ENCODE results near the gene ESPN.
"Not testable (repeated sequence)": the region's sequence is repeated elsewhere in the genome, so short reads cannot be mapped to it uniquely, and the experiment has no call there.

The ESPN gene

GRCh38 chr1:6447818-6448748 lies 23.5 kb downstream of the ESPN start:
- DNase-seq (ENCODE audit: low read depth): no peak

DNA sequence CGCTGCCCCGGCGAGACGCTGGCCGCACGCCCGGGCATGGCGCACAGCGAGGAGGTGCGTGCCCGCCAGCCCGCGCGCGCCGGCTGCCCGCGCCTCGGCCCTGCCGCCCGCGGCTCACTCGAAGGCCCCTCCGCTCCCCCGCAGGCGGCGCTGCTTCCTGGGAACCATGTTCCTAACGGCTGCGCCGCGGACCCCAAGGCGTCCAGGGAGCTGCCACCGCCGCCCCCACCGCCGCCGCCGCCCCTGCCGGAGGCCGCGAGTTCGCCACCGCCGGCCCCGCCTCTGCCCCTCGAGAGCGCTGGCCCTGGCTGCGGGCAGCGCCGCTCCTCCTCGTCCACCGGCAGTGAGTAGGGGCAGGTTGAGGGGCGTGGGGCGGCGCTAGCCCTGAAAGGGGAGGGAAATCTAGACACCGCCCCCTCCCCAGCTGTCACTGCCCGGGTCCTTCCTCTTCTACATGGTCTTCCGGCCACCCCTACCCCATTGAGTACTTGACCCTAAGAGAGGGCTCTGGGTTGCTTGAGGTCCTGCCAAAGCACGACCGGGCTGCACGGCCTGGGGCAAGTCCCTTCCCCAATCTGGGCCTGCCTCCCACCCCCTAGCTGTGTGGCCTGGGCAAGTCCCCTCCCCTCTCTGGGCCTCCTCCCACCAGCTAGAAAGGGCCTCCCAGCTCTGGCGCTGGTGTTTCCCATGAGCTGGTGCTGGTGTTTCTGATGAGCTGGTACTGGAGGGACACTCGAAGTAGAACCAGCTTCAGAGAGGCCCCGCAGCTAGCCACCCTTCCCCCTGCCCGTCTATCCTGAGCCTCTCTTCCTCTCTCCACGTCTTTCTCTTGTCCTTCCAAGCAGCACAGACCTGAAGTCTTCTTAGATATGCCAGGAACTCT lies 24.4 kb downstream of the ESPN start:
- DNase-seq (ENCODE audit: low read depth): no peak

DNA sequence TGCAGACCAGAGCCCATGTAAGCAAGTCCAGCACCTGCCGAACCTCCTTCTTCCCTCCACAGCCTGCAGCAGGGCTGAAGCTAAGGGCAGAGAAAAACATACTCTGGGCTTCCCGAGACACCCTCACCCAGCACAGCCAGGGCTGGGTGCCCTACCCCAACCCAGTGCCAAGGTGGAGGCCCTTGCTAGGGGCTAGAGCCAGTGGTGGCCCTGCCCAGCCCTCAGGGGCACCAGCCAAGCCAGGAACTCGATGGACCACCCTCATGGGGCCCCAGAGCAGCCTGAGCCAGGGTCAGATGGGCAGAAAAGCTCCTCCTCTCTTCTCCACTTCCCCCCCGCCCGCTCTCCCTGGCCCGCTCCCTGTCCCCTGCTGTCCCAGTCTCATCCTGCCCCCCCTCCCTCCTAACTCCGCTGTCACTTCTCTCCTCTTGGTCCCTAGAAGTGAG lies 25.5 kb downstream of the ESPN start:
- DNase-seq (ENCODE audit: low read depth): no peak

DNA sequence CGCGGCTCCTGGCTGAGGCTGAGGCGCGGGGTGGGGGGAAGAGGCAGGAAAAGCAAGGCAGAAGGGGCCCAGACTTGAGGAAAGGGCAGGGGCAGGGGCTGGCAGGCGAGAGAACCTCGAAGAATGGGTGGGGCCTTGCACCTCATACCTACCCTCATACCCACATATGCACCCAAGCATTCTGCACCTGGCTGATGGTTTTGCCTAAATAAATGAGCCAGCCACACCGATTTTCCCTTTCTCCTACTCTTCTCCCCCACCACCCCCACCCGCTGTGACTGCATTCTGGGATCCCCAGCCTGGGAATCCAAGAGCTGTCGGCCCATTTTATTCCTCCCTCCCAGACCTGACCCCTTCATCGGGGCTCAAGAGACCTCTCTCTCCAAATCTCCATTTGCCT lies 25.9 kb downstream of the ESPN start:
- not testable (repeated sequence) for DNase-seq (ENCODE audit: low read depth)

DNA sequence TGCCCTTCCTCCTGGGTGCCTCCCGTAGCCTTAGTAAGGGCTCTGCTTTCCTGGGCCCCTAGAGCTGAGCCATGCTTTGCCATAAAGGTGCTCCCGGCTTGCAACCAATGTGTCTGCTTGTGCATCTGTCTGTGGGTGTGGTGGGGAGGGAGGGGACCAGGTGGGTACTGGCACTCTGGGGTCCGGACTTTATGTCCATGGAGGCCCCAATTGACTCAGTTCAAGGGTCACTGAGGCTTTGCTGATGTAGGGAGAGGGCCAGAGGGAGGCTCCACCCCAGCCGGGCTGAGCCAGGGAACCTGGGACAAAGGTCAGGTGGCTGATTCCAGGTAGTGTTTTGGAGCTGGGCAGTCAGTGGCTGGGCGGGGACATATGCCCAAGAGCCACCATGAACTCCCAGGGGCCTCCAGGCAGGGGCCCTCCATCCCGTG lies 26.4 kb downstream of the ESPN start:
- no peak for DNase-seq (ENCODE audit: low read depth)

DNA sequence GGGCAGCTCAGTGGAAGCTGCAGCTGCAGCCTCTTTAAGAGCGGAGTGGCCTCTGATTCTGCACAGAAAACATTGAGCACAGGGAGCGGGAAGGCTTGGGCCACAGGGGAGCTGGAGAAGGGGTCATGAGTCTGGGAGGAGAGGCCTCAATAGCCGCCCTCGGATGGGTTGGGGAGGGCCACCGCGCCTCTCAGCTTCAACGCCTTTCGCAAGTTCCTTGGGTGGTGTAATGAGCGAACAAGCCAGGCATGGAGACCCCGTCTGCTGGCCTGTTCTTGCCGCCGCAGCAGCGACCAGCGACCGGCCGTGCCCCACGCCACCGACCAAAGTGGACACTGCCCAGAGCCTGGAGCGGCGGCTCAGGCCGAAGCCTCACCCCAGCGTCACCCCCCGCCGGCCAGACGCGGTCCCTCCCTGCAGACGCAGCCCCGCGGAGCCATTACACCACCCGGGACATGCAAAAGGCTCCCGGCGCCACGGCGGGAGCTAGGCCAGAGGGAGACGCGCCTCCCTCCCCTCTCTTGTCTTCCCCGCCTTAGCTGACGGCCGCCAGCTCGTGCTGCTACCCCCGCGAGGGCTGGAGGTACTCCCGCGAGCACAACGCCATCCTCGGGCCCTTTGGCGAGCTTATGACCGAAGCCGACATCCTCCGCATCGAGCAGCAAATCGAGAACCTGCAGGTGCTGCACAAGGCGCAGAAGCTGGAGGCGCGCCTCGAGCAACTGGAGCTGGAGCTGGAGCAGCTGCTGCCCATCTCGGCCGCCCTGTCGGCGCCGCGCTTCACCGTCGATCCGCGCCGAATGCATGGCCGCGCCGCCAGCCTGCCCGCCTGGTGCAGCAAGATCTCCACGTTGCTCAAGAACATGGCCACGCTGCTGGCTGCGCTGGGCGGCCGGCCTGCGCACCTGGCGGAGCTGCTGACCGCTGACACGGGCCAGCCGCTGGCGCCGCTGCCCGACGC lies 29.6 kb downstream of the ESPN start:
- DNase-seq (ENCODE audit: low read depth): not testable (repeated sequence)

- DNase-seq (ENCODE audit: low read depth): no peak
These were observed 30.5 kb downstream of the ESPN start for GRCh38 chr1:6454856-6455751.

DNA sequence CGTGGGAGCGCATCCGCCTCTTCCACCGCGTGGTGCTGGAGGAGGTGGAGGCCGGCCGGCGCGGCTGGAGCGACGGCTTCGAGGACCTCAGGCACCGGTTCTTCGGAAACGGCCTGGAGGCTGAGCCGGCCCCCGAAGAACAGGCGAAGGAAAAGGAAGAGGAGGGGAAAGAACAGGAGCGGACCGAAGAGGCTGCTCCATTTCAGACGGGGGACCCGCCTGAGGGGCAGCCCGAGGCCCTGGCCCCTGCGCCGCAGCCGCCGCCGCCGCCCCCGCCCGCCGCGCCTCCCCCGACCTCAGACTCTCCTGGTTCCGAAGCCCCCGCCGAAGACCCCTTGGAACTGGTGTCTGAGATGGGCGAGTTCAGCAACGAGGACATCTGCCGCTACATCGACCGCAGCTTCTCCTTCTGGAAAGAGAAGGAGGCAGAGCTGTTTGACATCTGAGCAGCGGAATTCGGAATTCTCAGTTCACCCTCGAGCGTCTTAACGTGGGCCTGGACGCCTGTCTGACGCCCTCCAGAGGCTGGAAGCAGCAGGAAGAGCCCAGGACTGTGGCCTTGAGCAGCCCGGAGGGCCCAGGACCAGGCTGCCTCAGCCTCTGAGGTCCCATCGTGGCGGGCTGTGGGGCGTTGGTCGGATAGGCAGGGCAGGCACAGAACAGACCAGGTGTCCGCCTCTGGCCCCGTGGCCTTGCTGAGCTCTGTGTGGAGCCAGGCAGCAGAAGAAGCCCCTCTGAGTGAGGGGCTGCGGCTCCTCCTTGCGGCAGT lies 31.4 kb downstream of the ESPN start:
- DNase-seq (ENCODE audit: low read depth): not testable (repeated sequence)

GRCh38 chr1:6456800-6457466 lies 32.4 kb downstream of the ESPN start:
- no peak for DNase-seq (ENCODE audit: low read depth)

- no peak for DNase-seq (ENCODE audit: low read depth)
These were observed 35.3 kb downstream of the ESPN start for GRCh38 chr1:6459850-6460265.

- no peak for DNase-seq (ENCODE audit: low read depth)
These were observed 35.9 kb downstream of the ESPN start for GRCh38 chr1:6460301-6461050.

- no peak for DNase-seq (ENCODE audit: low read depth)
These were observed 36.5 kb downstream of the ESPN start for GRCh38 chr1:6461051-6461530.

- DNase-seq (ENCODE audit: low read depth): no peak
These were observed 37.2 kb downstream of the ESPN start for GRCh38 chr1:6461538-6462411.

DNA sequence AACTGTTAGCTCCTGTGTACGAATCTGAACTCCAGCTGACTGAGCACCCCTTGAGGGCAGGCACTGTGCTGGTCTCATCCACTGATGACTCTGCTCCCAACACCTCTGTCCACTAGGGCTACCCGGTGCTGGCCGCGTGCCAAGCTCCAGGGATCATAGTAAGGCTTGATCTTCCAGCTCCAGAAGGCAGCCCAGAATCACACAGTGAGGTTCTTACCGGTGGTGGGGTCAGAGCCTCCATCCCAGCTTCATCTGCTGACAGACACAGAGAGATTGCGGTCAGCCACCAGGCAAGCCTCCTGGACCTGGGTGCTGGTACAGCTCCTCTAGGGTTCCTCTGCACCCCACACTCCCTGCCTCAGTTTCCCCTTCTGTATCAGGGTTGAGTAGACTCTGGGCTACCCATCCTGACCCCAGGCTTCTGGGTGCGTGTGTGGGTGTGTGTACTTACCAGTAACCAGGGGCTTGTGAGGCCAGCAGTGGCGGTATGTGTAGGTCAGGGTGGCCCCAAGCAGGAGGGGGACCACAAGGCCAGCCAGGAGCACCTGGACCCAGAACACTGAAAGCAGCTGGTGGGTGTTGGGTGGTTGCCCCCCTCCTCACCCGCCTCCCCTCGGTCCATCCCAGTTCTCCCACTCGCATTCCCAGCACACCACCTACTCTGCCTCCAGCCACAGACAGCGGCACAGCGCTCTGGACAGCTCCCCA lies 38.0 kb downstream of the ESPN start:
- DNase-seq (ENCODE audit: low read depth): no peak

- DNase-seq (ENCODE audit: low read depth): no peak
These were observed 38.5 kb downstream of the ESPN start for GRCh38 chr1:6463120-6463412.

DNA sequence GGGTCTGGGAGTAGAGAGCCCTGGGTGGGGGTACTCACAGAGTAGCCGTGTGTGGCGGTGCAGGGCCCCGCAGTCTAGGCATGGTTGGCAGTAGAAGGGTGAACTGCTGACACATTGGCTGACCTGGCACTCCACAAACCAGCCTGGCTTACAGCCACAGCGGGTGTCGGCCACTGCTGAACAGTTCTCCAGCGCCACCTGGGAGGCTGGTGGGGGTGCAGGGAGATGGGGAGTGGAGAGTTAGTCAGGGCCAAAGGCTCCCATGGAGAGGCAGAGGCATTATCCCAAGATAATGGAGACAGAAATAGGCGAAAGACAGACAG lies 39.9 kb downstream of the ESPN start:
- DNase-seq (ENCODE audit: low read depth): no peak

DNA sequence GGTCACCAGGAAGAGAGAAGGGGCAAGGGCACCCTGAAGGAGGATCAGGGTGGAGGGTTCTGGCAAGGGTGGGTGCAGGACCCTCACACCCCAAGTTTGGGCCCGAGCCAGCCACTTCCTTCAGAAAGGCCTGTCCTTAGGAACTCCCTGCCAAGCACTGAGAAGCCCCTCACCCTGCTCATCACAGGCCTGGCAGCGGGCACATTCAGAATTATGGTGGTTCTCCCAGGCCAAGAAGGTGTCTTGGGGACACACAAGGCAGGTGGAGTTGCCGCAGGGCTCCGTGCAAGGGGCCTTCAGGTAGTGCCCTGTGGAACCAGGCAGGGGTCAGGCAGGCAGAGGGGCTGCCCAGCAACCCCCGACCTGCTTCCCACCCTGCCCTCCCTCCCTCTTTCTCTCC lies 40.3 kb downstream of the ESPN start:
- DNase-seq (ENCODE audit: low read depth): no peak
